Measurements from ENCODE around the gene FRMPD2.
"Not testable (repeated sequence)": the region's sequence is repeated elsewhere in the genome, so short reads cannot be mapped to it uniquely, and the experiment has no call there.

FRMPD2 gene

GRCh38 chr10:48205918-48206317 is 68.6 kb downstream of the FRMPD2 start:
- no peak overlapping the region for H3K9ac ChIP-seq (ENCODE audit: low read length in 2 of 2)
- H3K27ac ChIP-seq (ENCODE audit: low read length) = no peak overlapping the region
- no peaks in the 10 kb centered on the region for H3K4me1 ChIP-seq (ENCODE audit: control insufficient read depth, insufficient read depth, low read length)
- H3K27me3 ChIP-seq (ENCODE audit: control insufficient read depth in 1 of 2, insufficient read depth in 2 of 2, low read length in 2 of 2) = peaks cover 0 to under 1% of the 10 kb centered on the region in 2 donors
- no peak overlapping the region for H3K4me3 ChIP-seq (ENCODE audit: low read length in 2 of 2)
- H3K36me3 ChIP-seq (ENCODE audit: control insufficient read depth in 2 of 2, insufficient read depth in 2 of 2, low read length in 2 of 2) = no peaks in the 10 kb centered on the region
- H3K9me3 ChIP-seq (ENCODE audit: control insufficient read depth in 2 of 2, low read length in 2 of 2) = no peaks in the 10 kb centered on the region

GRCh38 chr10:48199580-48200377 is 74.7 kb downstream of the FRMPD2 start:
- Histone ChIP-seq H3K9me3 (ENCODE audit: control insufficient read depth in 2 of 2, low read length in 2 of 2) (no peaks in the 10 kb centered on the region), H3K27me3 (ENCODE audit: control insufficient read depth in 1 of 2, insufficient read depth in 2 of 2, low read length in 2 of 2) (peaks cover 0 to 2% of the 10 kb centered on the region in 2 donors), H3K9ac (ENCODE audit: low read length in 2 of 2) (no peak overlapping the region), H3K27ac (ENCODE audit: low read length) (no peak overlapping the region), H3K4me3 (ENCODE audit: low read length in 2 of 2) (no peak overlapping the region), H3K36me3 (ENCODE audit: control insufficient read depth in 2 of 2, insufficient read depth in 2 of 2, low read length in 2 of 2) (no peaks in the 10 kb centered on the region), H3K4me1 (ENCODE audit: control insufficient read depth, insufficient read depth, low read length) (no peaks in the 10 kb centered on the region)

GRCh38 chr10:48197236-48197899 is 77.1 kb downstream of the FRMPD2 start:
- no peaks in the 10 kb centered on the region for H3K9me3 ChIP-seq (ENCODE audit: control insufficient read depth in 2 of 2, low read length in 2 of 2)
- peaks cover 0 to 4% of the 10 kb centered on the region in 2 donors for H3K27me3 ChIP-seq (ENCODE audit: control insufficient read depth in 1 of 2, insufficient read depth in 2 of 2, low read length in 2 of 2)
- H3K36me3 ChIP-seq (ENCODE audit: control insufficient read depth in 2 of 2, insufficient read depth in 2 of 2, low read length in 2 of 2) = no peaks in the 10 kb centered on the region
- no peak overlapping the region for H3K4me3 ChIP-seq (ENCODE audit: low read length in 2 of 2)
- no peaks in the 10 kb centered on the region for H3K4me1 ChIP-seq (ENCODE audit: control insufficient read depth, insufficient read depth, low read length)
- no peak overlapping the region for H3K9ac ChIP-seq (ENCODE audit: low read length in 2 of 2)
- no peak overlapping the region for H3K27ac ChIP-seq (ENCODE audit: low read length)

- H3K27ac ChIP-seq (ENCODE audit: low read length) = no peak overlapping the region
- H3K4me3 ChIP-seq (ENCODE audit: low read length in 2 of 2) = no peak overlapping the region
- H3K36me3 ChIP-seq (ENCODE audit: control insufficient read depth in 2 of 2, insufficient read depth in 2 of 2, low read length in 2 of 2) = no peaks in the 10 kb centered on the region
- H3K9ac ChIP-seq (ENCODE audit: low read length in 2 of 2) = no peak overlapping the region
- no peaks in the 10 kb centered on the region for H3K4me1 ChIP-seq (ENCODE audit: control insufficient read depth, insufficient read depth, low read length)
- H3K9me3 ChIP-seq (ENCODE audit: control insufficient read depth in 2 of 2, low read length in 2 of 2) = no peaks in the 10 kb centered on the region
- H3K27me3 ChIP-seq (ENCODE audit: control insufficient read depth in 1 of 2, insufficient read depth in 2 of 2, low read length in 2 of 2) = peaks cover 0 to 4% of the 10 kb centered on the region in 2 donors
These were observed 78.7 kb downstream of the FRMPD2 start for GRCh38 chr10:48195803-48196202.

- H3K9me3 ChIP-seq (ENCODE audit: control insufficient read depth in 2 of 2, low read length in 2 of 2) = no peaks in the 10 kb centered on the region
- no peak overlapping the region for H3K9ac ChIP-seq (ENCODE audit: low read length in 2 of 2)
- no peak overlapping the region for H3K27ac ChIP-seq (ENCODE audit: low read length)
- H3K4me1 ChIP-seq (ENCODE audit: control insufficient read depth, insufficient read depth, low read length) = no peaks in the 10 kb centered on the region
- no peaks in the 10 kb centered on the region for H3K36me3 ChIP-seq (ENCODE audit: control insufficient read depth in 2 of 2, insufficient read depth in 2 of 2, low read length in 2 of 2)
- H3K27me3 ChIP-seq (ENCODE audit: control insufficient read depth in 1 of 2, insufficient read depth in 2 of 2, low read length in 2 of 2) = peaks cover 0 to 4% of the 10 kb centered on the region in 2 donors
- no peak overlapping the region for H3K4me3 ChIP-seq (ENCODE audit: low read length in 2 of 2)
These were observed 79.7 kb downstream of the FRMPD2 start for GRCh38 chr10:48194830-48195229.

GRCh38 chr10:48193556-48193955 is 80.9 kb downstream of the FRMPD2 start:
- Histone ChIP-seq H3K4me3 (ENCODE audit: low read length in 2 of 2) (no peak overlapping the region), H3K27me3 (ENCODE audit: control insufficient read depth in 1 of 2, insufficient read depth in 2 of 2, low read length in 2 of 2) (peaks cover 0 to 4% of the 10 kb centered on the region in 2 donors), H3K27ac (ENCODE audit: low read length) (no peak overlapping the region), H3K36me3 (ENCODE audit: control insufficient read depth in 2 of 2, insufficient read depth in 2 of 2, low read length in 2 of 2) (no peaks in the 10 kb centered on the region), H3K9me3 (ENCODE audit: control insufficient read depth in 2 of 2, low read length in 2 of 2) (no peaks in the 10 kb centered on the region), H3K9ac (ENCODE audit: low read length in 2 of 2) (no peak overlapping the region), H3K4me1 (ENCODE audit: control insufficient read depth, insufficient read depth, low read length) (no peaks in the 10 kb centered on the region)

GRCh38 chr10:48192881-48193450 is 81.5 kb downstream of the FRMPD2 start:
- Histone ChIP-seq H3K9ac (ENCODE audit: low read length in 2 of 2) (no peak overlapping the region), H3K9me3 (ENCODE audit: control insufficient read depth in 2 of 2, low read length in 2 of 2) (no peaks in the 10 kb centered on the region), H3K27ac (ENCODE audit: low read length) (no peak overlapping the region), H3K4me3 (ENCODE audit: low read length in 2 of 2) (no peak overlapping the region), H3K27me3 (ENCODE audit: control insufficient read depth in 1 of 2, insufficient read depth in 2 of 2, low read length in 2 of 2) (peaks cover 1 to 4% of the 10 kb centered on the region in 2 donors), H3K36me3 (ENCODE audit: control insufficient read depth in 2 of 2, insufficient read depth in 2 of 2, low read length in 2 of 2) (no peaks in the 10 kb centered on the region), H3K4me1 (ENCODE audit: control insufficient read depth, insufficient read depth, low read length) (no peaks in the 10 kb centered on the region)

GRCh38 chr10:48187713-48188485 is 86.6 kb downstream of the FRMPD2 start:
- no peaks in the 10 kb centered on the region for H3K36me3 ChIP-seq (ENCODE audit: control insufficient read depth in 2 of 2, insufficient read depth in 2 of 2, low read length in 2 of 2)
- H3K27ac ChIP-seq (ENCODE audit: low read length) = no peak overlapping the region
- H3K4me3 ChIP-seq (ENCODE audit: low read length in 2 of 2) = no peak overlapping the region
- H3K9ac ChIP-seq (ENCODE audit: low read length in 2 of 2) = no peak overlapping the region
- no peaks in the 10 kb centered on the region for H3K9me3 ChIP-seq (ENCODE audit: control insufficient read depth in 2 of 2, low read length in 2 of 2)
- peaks cover 4% of the 10 kb centered on the region in 2 donors for H3K27me3 ChIP-seq (ENCODE audit: control insufficient read depth in 1 of 2, insufficient read depth in 2 of 2, low read length in 2 of 2)
- H3K4me1 ChIP-seq (ENCODE audit: control insufficient read depth, insufficient read depth, low read length) = no peaks in the 10 kb centered on the region

GRCh38 chr10:48187126-48187525 is 87.4 kb downstream of the FRMPD2 start:
- H3K36me3 ChIP-seq (ENCODE audit: control insufficient read depth in 2 of 2, insufficient read depth in 2 of 2, low read length in 2 of 2) = no peaks in the 10 kb centered on the region
- no peak overlapping the region for H3K27ac ChIP-seq (ENCODE audit: low read length)
- H3K4me1 ChIP-seq (ENCODE audit: control insufficient read depth, insufficient read depth, low read length) = no peaks in the 10 kb centered on the region
- H3K4me3 ChIP-seq (ENCODE audit: low read length in 2 of 2) = no peak overlapping the region
- H3K27me3 ChIP-seq (ENCODE audit: control insufficient read depth in 1 of 2, insufficient read depth in 2 of 2, low read length in 2 of 2) = peaks cover 4 to 7% of the 10 kb centered on the region in 2 donors
- H3K9me3 ChIP-seq (ENCODE audit: control insufficient read depth in 2 of 2, low read length in 2 of 2) = no peaks in the 10 kb centered on the region
- H3K9ac ChIP-seq (ENCODE audit: low read length in 2 of 2) = no peak overlapping the region

GRCh38 chr10:48186264-48186804 is 88.2 kb downstream of the FRMPD2 start:
- not testable (repeated sequence) for H3K27ac ChIP-seq (ENCODE audit: low read length); H3K4me3 ChIP-seq (ENCODE audit: low read length in 2 of 2); H3K27me3 ChIP-seq (ENCODE audit: control insufficient read depth in 1 of 2, insufficient read depth in 2 of 2, low read length in 2 of 2); H3K9ac ChIP-seq (ENCODE audit: low read length in 2 of 2); H3K4me1 ChIP-seq (ENCODE audit: control insufficient read depth, insufficient read depth, low read length); H3K9me3 ChIP-seq (ENCODE audit: control insufficient read depth in 2 of 2, low read length in 2 of 2); H3K36me3 ChIP-seq (ENCODE audit: control insufficient read depth in 2 of 2, insufficient read depth in 2 of 2, low read length in 2 of 2)

Measured in stomach smooth muscle (tissue), 2 donors.